HG02938 (cell line): Measurements from ENCODE around the gene PAX5.

Experiments used
- ATAC-seq: cut with Tn5 transposase; IDR thresholded peaks from one replicate; pipeline ENCODE4 v1.9.1; 2021; ENCODE audit warnings: mild to moderate bottlenecking, moderate library complexity; ENCODE audit not compliant: unreplicated experiment

Gene PAX5

GRCh38 chr9:36840898-36841536 lies 193.1 kb downstream of the PAX5 start:
- no peak for ATAC-seq

DNA sequence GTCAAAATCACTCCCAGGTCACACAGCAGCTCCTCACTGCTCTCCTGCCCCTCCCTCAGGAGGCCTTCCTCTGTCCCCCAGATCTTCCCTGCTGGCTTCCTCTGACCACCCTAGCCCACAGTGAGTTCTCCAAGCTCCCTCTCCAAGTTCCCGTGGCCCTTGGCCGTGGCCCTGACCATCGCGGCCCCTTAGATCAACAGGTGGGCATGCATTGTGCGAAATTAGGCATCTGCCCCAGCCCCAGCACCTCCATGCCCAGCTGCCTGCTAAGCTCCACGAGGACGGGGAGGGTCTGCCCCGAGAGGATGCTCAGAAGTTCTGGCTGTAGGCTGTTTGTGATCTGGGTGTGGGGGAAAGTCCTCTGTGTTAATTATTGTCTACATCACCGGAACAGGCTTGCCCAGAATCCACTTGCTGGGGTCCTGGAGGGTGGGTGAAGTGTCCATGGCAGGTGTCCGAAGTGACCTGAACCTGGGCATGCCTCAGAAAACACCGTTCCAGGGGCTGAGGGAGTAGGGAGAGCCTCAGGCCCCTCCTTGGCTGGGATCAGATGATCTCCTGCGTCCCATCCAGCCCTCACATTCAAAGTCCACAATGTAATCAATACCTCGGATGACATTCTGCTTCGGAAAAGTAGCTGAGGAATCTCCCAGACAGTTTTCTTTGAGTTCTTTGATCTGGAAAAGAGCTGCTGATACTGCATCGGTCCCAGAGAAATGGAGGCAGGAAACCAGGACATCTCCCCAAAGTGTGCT lies 194.8 kb downstream of the PAX5 start:
- ATAC-seq, result no peak

GRCh38 chr9:36837431-36838405 lies 196.3 kb downstream of the PAX5 start:
- ATAC-seq, result no peak

DNA sequence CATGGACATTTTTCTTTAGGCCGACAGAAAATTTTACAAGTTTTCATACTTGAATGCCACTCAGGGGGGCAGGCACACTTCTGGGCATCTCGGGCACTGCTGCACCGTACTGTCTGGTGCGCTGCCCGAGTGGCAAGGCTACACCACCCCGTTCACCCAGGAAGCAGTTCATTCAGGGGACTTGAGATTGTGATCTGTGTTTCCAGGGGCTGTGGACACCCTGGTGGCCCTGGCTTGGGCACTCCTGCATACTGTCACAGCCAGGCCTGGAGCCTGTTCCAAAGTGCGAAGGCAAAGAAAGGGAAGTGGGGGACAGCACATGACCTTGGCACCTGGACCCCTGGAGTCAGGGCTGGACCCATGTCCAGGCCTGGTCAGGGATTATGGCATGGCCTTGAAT lies 197.6 kb downstream of the PAX5 start:
- ATAC-seq, result no peak

GRCh38 chr9:36835271-36835996 lies 198.6 kb downstream of the PAX5 start:
- no peak for ATAC-seq

GRCh38 chr9:36834736-36835135 lies 199.3 kb downstream of the PAX5 start:
- ATAC-seq, result no peak

- no peak for ATAC-seq
These were observed 200.1 kb downstream of the PAX5 start for GRCh38 chr9:36833954-36834353.

GRCh38 chr9:36832164-36832795 lies 201.8 kb downstream of the PAX5 start:
- no peak for ATAC-seq

DNA sequence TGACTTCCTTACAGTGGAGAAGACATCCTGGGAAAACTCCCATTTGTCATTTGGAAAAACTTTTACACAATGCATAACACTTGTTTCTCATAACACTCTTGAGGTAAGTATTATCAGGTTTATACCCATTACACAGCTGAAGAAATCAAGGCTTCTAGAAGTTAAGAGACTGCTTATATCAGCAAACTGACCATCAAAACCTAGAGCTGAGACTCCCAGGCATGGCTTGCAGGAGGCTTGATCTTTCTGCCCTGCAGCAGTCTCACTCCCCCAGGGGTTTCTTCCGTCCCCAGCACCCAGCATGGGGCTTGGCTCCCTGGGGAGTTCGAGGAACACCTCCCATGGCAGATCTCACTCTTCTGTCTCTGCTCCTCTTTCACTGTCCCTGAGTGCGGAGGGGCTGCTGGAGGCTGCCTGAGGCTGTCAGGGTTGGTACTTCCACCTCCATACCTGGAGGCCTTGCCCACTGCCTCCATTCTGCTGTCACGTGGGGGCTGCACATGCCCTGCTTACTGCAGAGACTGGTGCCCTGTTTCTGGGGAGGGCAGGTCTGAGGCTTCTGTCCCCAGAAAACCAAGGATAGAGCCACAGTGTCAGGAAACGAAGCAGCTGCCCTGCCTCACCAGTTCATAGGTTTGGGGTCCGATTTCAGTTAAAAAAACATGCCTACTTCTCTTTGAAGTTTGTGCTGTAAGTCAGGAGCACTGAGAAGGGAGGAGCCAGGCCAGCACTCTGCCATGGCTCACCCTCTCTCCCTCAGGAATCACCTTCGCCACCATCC lies 202.5 kb downstream of the PAX5 start:
- no peak for ATAC-seq

DNA sequence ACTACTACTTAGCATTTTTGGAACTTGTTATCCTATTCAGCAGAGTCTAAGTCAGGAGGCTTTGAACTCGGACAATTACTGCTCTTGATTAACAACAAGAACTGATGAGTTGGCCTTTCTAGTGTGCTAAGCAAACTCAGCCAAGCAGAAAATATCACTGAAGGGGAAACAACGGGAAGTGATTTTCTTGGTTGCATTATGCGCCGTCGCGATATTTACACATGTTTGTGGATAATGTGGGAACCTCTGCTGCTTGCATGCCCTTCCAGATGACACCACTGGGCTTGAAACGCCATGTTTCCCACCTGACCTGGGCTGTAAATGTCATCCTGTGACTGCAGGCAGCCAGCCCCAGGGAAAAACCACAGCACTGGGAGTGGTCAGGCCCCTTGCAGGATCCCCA lies 205.5 kb downstream of the PAX5 start:
- no peak for ATAC-seq

DNA sequence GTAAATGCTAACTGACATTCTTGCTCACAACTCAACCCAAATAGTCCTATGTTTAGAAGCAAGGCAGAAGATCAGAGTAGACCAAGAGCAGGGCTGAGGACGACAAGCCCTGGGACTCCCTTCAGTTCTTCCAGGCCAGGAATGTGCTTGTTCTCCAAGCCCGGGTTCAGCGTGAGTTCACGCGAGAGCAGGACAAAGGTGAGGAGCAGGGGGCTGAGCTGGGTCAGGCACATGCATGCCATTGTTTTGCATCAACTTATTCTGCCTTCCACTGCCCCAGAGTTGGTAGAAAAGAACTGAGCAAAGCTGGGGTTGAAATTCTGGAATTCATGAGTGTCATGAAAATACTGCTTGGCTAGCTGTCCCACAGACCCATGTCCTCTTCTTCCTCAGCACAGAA lies 206.5 kb downstream of the PAX5 start:
- ATAC-seq, result no peak

GRCh38 chr9:36826581-36826980 lies 207.5 kb downstream of the PAX5 start:
- no peak for ATAC-seq

GRCh38 chr9:36825179-36825578 lies 208.9 kb downstream of the PAX5 start:
- ATAC-seq, result no peak

GRCh38 chr9:36823934-36824333 lies 210.1 kb downstream of the PAX5 start:
- ATAC-seq, result no peak

DNA sequence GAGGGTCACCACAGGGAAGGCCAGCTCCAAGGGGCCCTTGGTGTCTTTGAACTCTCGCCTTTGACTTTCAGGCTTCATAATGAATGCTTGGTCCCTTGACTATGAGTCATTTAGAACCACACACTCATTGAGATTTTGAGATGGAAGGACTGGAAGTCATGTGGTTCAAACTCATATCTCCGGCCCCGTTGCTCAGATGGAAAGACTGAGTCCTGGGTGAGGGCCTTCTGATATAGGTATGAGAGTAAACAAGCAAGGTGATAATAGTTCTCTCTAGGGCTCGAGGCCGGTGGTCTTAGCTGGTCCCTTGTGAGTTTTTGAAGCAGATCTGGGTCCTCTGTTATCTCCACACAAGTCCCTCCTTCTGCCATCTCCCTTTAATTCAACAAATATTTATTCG lies 210.6 kb downstream of the PAX5 start:
- no peak for ATAC-seq

DNA sequence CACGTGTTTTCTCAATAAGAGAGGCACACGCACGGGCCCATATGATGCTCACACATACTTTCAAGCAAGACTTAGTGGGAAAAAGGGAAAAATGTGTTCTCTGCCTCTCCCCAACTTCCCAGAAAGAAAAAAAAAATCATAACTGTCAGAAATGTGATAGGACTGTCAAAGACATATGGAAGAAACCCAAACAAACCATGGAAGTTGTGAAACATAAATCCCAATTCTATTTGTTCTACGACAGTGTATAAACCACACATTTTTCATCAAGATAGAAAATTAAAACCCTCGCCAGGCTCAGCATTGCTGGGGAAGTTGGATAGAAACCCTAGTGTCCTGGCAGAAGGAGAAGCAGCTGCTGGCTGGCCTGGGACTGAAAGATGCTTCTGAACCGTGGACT lies 211.9 kb downstream of the PAX5 start:
- no peak for ATAC-seq

- no peak for ATAC-seq
These were observed 213.6 kb downstream of the PAX5 start for GRCh38 chr9:36820392-36820861.

DNA sequence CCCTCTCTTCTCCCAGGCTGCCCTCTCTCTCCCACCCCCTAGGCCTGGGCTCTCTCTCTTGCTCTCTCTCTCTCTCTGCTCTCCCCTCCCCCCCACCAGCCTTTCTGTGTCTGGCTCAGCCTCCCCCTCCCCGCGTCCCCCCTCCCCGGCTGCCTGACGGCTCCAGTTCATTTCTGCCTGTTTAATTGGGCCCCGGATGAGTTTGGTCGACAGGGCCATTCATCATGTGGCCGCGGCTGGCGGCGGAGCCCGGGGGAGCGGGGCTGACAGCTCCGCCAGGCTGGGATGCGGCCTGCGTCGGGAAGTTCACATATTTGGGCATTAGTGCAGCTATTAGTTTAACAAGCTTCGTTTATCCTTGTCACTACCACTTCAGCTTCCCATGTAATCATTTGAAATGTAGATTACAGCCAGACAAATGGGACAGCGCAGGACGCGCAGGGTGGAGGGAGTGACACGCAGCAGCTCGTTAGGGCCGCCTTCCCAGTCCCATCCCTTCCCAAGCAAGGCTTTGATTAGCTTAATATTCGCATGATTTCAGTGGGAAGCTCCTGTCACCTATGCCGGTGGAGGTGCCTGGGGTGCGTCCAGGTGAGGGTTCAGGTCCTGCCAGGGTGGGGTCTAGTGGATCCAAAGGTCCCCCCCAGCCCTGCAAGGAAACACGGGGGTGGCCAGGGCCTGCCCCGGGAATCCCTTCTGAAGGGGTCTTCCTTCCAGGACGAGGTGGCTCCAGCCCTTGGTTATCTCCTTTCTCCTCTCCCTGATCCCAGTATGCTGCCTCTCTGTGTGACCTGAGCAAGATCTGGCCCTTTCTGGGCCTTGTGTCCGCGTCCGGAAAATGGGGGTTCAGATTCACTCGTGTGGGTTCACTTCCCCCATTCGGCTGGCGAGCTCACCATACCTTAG lies 214.8 kb downstream of the PAX5 start:
- ATAC-seq, result no peak
